Panc1 (cell line): Measurements from ENCODE around the gene WNT3. TPM values are rescaled to one million over a fixed set of nuclear protein-coding genes. Genes with fewer than 3 reads are reported as not detected.

ENCODE experiments used
- ATAC-seq: fragments of 200-7000 bp; cut with Tn5 transposase; 2 replicates; pipeline ENCODE4 v1.9.1; 2020; ENCODE audit warnings: mild to moderate bottlenecking, moderate library complexity
- BruUV-seq: library from RNA; stranded (reverse); fragments of 400-500 nt; replicated peaks from 2 replicates; lab custom pipeline; 2021; lab: Mats Ljungman, UMichigan
- CTCF ChIA-PET: fragments of 300-600 bp; sonication (Branson Sonifier 250); formaldehyde crosslinking; loops from one replicate; lab custom pipeline; 2022; ENCODE audit warnings: antibody characterized with exemption; lab: Charles Lee
- POLR2A ChIA-PET: fragments of 300-600 bp; sonication (Branson Sonifier 250); formaldehyde crosslinking; loops from one replicate; lab custom pipeline; 2022; ENCODE audit warnings: antibody characterized with exemption; lab: Charles Lee
- DNase-seq: peaks from one replicate; pipeline ENCODE4 v3.0.0-alpha.2; 2010; ENCODE audit warnings: low read depth, low spot score
- H3K27ac ChIP-seq: 2 replicates; pipeline ENCODE4 v1.5.1; 2011; ENCODE audit warnings: mild to moderate bottlenecking, low read length, inconsistent platforms
- H3K27me3 ChIP-seq: fragments of 200-500 bp; sonication (Bioruptor generic); 2 replicates; pipeline ENCODE4 v1.6.0; 2014; ENCODE audit warnings: low read length, inconsistent platforms; ENCODE audit not compliant: control insufficient read depth, insufficient read depth
- H3K36me3 ChIP-seq: fragments of 200-500 bp; sonication (Bioruptor generic); 2 replicates; pipeline ENCODE4 v1.5.1; 2014; ENCODE audit warnings: inconsistent platforms, mild to moderate bottlenecking, low read length, moderate library complexity; ENCODE audit not compliant: control insufficient read depth, insufficient read depth
- H3K4me1 ChIP-seq: 2 replicates; pipeline ENCODE4 v1.5.1; 2011; ENCODE audit warnings: inconsistent platforms, mild to moderate bottlenecking, low read length, moderate library complexity; ENCODE audit not compliant: control insufficient read depth, insufficient read depth
- H3K4me3 ChIP-seq, 2 experiments: 2 replicates each; pipeline ENCODE4 v1.5.1; 2011 to 2012; ENCODE audit warnings: low read depth in 2 of 2, low read length in 2 of 2, mild to moderate bottlenecking in 2 of 2, inconsistent platforms in 1 of 2, moderate library complexity in 1 of 2
- H3K9me3 ChIP-seq: fragments of 200-500 bp; sonication (Bioruptor generic); 2 replicates; pipeline ENCODE4 v1.5.1; 2014; ENCODE audit warnings: low read depth, mild to moderate bottlenecking, inconsistent platforms, low read length, moderate library complexity; ENCODE audit not compliant: control insufficient read depth, insufficient read depth
- POLR2AphosphoS5 ChIP-seq: IDR thresholded peaks from 2 replicates; pipeline ENCODE4 v1.6.1; 2012; ENCODE audit warnings: mild to moderate bottlenecking, low read depth, low read length, moderate library complexity
- SIN3A ChIP-seq: IDR thresholded peaks from 2 replicates; pipeline ENCODE4 v1.6.1; 2012; ENCODE audit warnings: low read depth, mild to moderate bottlenecking, low read length, moderate library complexity, borderline replicate concordance; ENCODE audit not compliant: insufficient read depth
- TCF7L2 ChIP-seq: IDR thresholded peaks from 2 replicates; pipeline ENCODE4 v1.6.1; 2011; ENCODE audit warnings: mild to moderate bottlenecking, low read depth, low read length, inconsistent platforms
- in situ Hi-C: cut with HindIII; loops from 2 replicates; pipeline ENCODE4 v1.10.0; 2016; ENCODE audit warnings: low sequenced_read_pairs, low pct_unique_long_range_greater_than_20kb
- intact Hi-C: fragments of 100-400 bp; cut with micrococcal nuclease; formaldehyde crosslinking; loops from one replicate; pipeline ENCODE4 v1.10.0; 2022; ENCODE audit not compliant: unreplicated experiment
- total RNA-seq: library from RNA; stranded (reverse); gene quantifications from one replicate; pipeline ENCODE4 v1.2.1, GENCODE V29; 2021; ENCODE audit not compliant: unreplicated experiment
- TF ChIP-seq, protein P1 (sequence below), 2 experiments: IDR thresholded peaks; 2 replicates each; pipeline ENCODE4 v1.6.1; 2011 to 2012; ENCODE audit warnings: low read depth in 2 of 2, control low read depth in 1 of 2, low read length in 1 of 2, mild to moderate bottlenecking in 1 of 2, moderate library complexity in 1 of 2; ENCODE audit not compliant: insufficient read depth in 1 of 2
- TF ChIP-seq, protein P2 (sequence below): fragments of 450-650 bp; IDR thresholded peaks from 2 replicates; pipeline ENCODE4 v1.5.1; 2017; ENCODE audit warnings: mild to moderate bottlenecking

Gene WNT3
- total RNA-seq, 1 experiment from 2014 or later: 3.4 TPM

DNA sequence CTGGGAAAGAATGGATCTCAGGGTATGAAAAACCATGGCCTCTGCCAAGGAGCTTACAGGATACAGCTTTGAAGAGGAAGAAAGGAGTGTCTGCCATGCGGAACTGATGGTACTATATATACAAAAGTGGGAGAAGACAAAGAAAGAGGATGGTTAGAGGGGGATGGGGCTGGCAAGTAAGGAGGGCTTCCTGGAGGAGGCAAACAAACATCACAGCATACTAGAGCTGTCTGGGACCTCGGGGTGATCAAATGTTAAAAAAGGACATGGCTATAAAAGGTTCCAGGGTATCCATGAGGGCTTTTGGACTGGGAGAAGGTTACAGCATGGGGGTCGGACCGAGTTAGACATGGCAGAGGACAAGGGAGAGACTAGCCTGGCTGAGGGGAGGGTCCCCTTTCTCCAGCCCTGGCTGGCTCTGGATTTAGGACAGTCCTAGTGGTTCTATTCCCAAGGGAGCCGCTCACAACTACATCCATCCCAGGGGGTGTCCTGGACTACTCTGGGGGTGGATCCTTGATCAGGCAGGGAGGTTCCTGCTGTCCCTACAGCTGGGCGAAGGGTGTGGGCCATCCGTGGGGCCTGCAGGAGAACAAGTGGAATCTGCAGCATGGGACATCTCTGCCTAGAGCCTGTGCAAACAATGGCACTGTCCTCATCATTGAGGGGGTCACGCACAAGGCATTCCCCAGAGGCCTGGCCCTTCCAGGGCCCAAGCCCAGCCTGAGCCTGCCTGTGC is 45.1 kb upstream of the WNT3 start:
- H3K27me3 ChIP-seq: no peaks in the 10 kb centered on the region
- H3K9me3 ChIP-seq: no peaks in the 10 kb centered on the region
- no peak for ATAC-seq
- H3K27ac ChIP-seq: no peak overlapping the region
- in situ Hi-C loops (no loop called here), intact Hi-C loops (no loop called here)
- no peaks in the 10 kb centered on the region for H3K4me1 ChIP-seq
- POLR2A ChIA-PET: no interaction called here
- BruUV-seq: no TSS peak
- no peak for DNase-seq
- no peaks in the 10 kb centered on the region for H3K36me3 ChIP-seq
- H3K4me3 ChIP-seq: no peak overlapping the region
- TF ChIP-seq TCF7L2 (no peak), POLR2AphosphoS5 (no peak), SIN3A (no peak)
- TF ChIP-seq, protein P1, sequence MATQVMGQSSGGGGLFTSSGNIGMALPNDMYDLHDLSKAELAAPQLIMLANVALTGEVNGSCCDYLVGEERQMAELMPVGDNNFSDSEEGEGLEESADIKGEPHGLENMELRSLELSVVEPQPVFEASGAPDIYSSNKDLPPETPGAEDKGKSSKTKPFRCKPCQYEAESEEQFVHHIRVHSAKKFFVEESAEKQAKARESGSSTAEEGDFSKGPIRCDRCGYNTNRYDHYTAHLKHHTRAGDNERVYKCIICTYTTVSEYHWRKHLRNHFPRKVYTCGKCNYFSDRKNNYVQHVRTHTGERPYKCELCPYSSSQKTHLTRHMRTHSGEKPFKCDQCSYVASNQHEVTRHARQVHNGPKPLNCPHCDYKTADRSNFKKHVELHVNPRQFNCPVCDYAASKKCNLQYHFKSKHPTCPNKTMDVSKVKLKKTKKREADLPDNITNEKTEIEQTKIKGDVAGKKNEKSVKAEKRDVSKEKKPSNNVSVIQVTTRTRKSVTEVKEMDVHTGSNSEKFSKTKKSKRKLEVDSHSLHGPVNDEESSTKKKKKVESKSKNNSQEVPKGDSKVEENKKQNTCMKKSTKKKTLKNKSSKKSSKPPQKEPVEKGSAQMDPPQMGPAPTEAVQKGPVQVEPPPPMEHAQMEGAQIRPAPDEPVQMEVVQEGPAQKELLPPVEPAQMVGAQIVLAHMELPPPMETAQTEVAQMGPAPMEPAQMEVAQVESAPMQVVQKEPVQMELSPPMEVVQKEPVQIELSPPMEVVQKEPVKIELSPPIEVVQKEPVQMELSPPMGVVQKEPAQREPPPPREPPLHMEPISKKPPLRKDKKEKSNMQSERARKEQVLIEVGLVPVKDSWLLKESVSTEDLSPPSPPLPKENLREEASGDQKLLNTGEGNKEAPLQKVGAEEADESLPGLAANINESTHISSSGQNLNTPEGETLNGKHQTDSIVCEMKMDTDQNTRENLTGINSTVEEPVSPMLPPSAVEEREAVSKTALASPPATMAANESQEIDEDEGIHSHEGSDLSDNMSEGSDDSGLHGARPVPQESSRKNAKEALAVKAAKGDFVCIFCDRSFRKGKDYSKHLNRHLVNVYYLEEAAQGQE (IDR thresholded peaks at IDR 0.05; ENCODE audit: insufficient read depth in 1 of 2, low read depth in 2 of 2, low read length in 1 of 2): no peak
- TF ChIP-seq, protein P2, sequence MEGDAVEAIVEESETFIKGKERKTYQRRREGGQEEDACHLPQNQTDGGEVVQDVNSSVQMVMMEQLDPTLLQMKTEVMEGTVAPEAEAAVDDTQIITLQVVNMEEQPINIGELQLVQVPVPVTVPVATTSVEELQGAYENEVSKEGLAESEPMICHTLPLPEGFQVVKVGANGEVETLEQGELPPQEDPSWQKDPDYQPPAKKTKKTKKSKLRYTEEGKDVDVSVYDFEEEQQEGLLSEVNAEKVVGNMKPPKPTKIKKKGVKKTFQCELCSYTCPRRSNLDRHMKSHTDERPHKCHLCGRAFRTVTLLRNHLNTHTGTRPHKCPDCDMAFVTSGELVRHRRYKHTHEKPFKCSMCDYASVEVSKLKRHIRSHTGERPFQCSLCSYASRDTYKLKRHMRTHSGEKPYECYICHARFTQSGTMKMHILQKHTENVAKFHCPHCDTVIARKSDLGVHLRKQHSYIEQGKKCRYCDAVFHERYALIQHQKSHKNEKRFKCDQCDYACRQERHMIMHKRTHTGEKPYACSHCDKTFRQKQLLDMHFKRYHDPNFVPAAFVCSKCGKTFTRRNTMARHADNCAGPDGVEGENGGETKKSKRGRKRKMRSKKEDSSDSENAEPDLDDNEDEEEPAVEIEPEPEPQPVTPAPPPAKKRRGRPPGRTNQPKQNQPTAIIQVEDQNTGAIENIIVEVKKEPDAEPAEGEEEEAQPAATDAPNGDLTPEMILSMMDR: no peak
- CTCF ChIA-PET: no interaction called here

DNA sequence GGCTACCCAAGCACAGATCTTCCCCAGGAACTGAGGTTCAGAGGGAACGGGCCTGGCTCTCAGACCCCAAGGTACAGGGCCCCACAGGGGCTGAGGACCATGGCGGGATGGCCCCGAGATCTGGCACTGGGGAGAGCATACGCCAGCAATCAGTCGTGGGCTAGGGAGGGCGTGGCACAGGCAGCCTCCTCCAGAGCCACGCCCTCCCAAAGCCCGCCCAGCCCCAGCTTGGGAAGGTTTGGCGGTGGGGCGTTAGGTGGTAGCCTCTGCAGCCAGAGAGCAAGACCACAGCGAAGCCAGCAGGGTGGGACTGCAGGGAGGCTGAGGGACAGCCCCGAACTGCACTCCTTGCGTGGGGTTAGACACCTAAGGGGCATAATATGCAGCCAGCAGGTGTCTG is 44.5 kb upstream of the WNT3 start:
- TF ChIP-seq TCF7L2 (no peak), SIN3A (no peak), POLR2AphosphoS5 (no peak)
- TF ChIP-seq, protein P2: no peak
- TF ChIP-seq, protein P1 (IDR thresholded peaks at IDR 0.05; ENCODE audit: insufficient read depth in 1 of 2, low read depth in 2 of 2, low read length in 1 of 2): no peak
- ATAC-seq: peak; percentile 45; the same call in 1 of the 2 replicates
- intact Hi-C loops (no loop called here), in situ Hi-C loops (no loop called here)
- no TSS peak for BruUV-seq
- H3K27me3 ChIP-seq: no peaks in the 10 kb centered on the region
- no peaks in the 10 kb centered on the region for H3K9me3 ChIP-seq
- POLR2A ChIA-PET: interaction anchor here (0.6 kb wide), 1 partner anchor 49 kb away, joined by 4 read pairs; no protein-coding TSS in a partner anchor
- no peaks in the 10 kb centered on the region for H3K36me3 ChIP-seq
- no peak for DNase-seq
- no peak overlapping the region for H3K4me3 ChIP-seq
- no peaks in the 10 kb centered on the region for H3K4me1 ChIP-seq
- CTCF ChIA-PET: no interaction called here
- H3K27ac ChIP-seq: no peak overlapping the region
